DOHH2 (cell line): ENCODE measurements around the gene KLHDC4.

Experiments used
- H3F3A ChIP-seq: fragments of 200-600 bp; sonication (generic), shearing (Covaris generic); 2 replicates; pipeline ENCODE4 v1.6.0; 2016; ENCODE audit warnings: antibody characterized with exemption, mild to moderate bottlenecking; ENCODE audit not compliant: control insufficient read depth, insufficient read depth
- H3K27ac ChIP-seq: fragments of 200-600 bp; sonication (generic); 2 replicates; pipeline ENCODE4 v1.5.1; 2014; ENCODE audit warnings: low read depth, mild to moderate bottlenecking, low read length, moderate library complexity
- H3K27me3 ChIP-seq: fragments of 200-600 bp; sonication (generic); 2 replicates; pipeline ENCODE4 v1.6.1; 2014; ENCODE audit warnings: mild to moderate bottlenecking, low read length, mixed read lengths; ENCODE audit not compliant: control insufficient read depth
- H3K36me3 ChIP-seq: fragments of 200-600 bp; sonication (generic); 2 replicates; pipeline ENCODE4 v1.6.1; 2014; ENCODE audit warnings: mild to moderate bottlenecking, low read length, moderate library complexity, mixed read lengths; ENCODE audit not compliant: control insufficient read depth
- H3K4me1 ChIP-seq: fragments of 200-600 bp; sonication (generic); 2 replicates; pipeline ENCODE4 v1.6.1; 2014; ENCODE audit warnings: mild to moderate bottlenecking, low read length, mixed read lengths; ENCODE audit not compliant: control insufficient read depth
- H3K4me2 ChIP-seq: fragments of 200-600 bp; sonication (generic); 2 replicates; pipeline ENCODE4 v1.6.0; 2014; ENCODE audit warnings: mild to moderate bottlenecking, low read length, moderate library complexity
- H3K4me3 ChIP-seq: fragments of 200-600 bp; sonication (generic); 2 replicates; pipeline ENCODE4 v1.5.1; 2014; ENCODE audit warnings: mild to moderate bottlenecking, low read length, mixed read lengths
- H3K79me2 ChIP-seq: fragments of 200-600 bp; sonication (generic); 2 replicates; pipeline ENCODE4 v1.6.1; 2014; ENCODE audit warnings: mild to moderate bottlenecking, low read length, mixed read lengths; ENCODE audit not compliant: control insufficient read depth
- H3K9me2 ChIP-seq: fragments of 200-600 bp; sonication (generic); replicated peaks from 2 replicates; pipeline ENCODE4 v1.6.1; 2014; ENCODE audit warnings: mild to moderate bottlenecking, low read length, mixed read lengths; ENCODE audit not compliant: control insufficient read depth
- H3K9me3 ChIP-seq: fragments of 200-600 bp; sonication (generic); 2 replicates; pipeline ENCODE4 v1.6.1; 2014; ENCODE audit warnings: antibody characterized with exemption, low read length, mixed read lengths; ENCODE audit not compliant: control insufficient read depth, insufficient read depth
- H4K20me1 ChIP-seq: fragments of 200-600 bp; sonication (generic); 2 replicates; pipeline ENCODE4 v1.6.0; 2014; ENCODE audit warnings: low read depth, mild to moderate bottlenecking, antibody characterized with exemption, low read length, moderate library complexity; ENCODE audit not compliant: control insufficient read depth, insufficient read depth
- EZH2phosphoT487 ChIP-seq: fragments of 200-600 bp; sonication (generic); IDR thresholded peaks from 2 replicates; pipeline ENCODE4 v1.6.1; 2017; ENCODE audit warnings: borderline replicate concordance, mild to moderate bottlenecking, antibody characterized with exemption, low read length, moderate library complexity, mixed read lengths
- TF ChIP-seq, protein P1 (sequence below): fragments of 200-600 bp; sonication (generic); IDR thresholded peaks from one replicate; pipeline ENCODE4 v1.5.1; 2014; ENCODE audit warnings: antibody characterized with exemption, mild to moderate bottlenecking, low read depth, low read length; ENCODE audit not compliant: poor library complexity, severe bottlenecking

Gene KLHDC4

DNA sequence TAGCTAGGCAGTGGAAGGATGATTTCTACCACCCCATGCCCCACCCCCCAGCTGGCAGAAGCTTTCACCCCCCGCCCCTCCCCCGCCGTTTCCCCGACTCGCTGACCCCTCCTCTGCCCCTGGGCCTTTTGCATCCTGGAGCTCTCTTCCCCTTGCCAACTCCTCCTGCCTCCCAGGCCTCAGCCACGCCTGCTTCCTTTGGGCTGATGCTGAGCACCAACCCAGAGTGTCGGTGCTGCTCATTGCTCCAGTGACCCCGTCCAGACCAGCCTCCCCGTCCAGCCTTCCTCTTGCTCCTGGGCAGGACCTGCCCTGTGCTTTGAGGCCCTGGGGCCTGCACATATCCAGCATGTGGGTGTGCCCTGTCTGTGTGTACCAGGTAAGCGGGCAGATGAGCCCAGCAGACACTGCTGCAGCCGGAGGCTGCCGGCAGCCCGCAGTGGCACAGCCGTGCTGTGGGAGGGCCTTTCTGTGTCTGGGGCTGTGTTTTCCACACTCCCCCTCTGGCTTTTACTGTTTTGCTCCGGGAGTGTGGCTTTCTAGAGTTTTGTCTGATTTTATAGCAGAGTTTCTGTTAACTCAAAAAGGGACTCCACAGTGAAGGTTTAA lies 90.6 kb downstream of the KLHDC4 start:
- H3K9me3 ChIP-seq: no peaks in the 10 kb centered on the region
- H3K4me2 ChIP-seq: no peak overlapping the region

DNA sequence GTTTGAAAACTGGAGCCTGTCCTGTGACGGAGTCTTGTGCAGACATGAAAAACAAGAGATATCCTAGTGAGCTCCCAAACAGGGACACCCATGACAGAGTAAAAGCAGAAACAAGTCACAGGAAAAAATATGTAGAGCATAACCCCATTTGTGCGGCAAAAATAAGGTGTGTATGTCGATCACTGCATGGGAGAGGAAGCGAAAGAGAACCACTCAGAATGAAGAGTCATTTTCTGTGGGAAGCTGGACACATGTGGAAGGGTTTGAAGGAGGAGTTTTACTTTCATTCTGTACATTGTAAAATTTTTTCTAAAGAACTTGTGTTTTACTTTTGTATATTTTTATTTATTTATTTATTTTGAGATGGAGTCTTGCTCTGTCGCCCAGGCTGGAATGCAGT lies 91.4 kb downstream of the KLHDC4 start:
- H3K4me1 ChIP-seq: peaks cover 7% of the 10 kb centered on the region
- no peaks in the 10 kb centered on the region for H3F3A ChIP-seq
- H3K4me2 ChIP-seq: no peak overlapping the region
- H3K36me3 ChIP-seq: no peaks in the 10 kb centered on the region
- H4K20me1 ChIP-seq: no peaks in the 10 kb centered on the region
- H3K27me3 ChIP-seq: no peaks in the 10 kb centered on the region
- no peak for TF ChIP-seq EZH2phosphoT487
- TF ChIP-seq, protein P1, sequence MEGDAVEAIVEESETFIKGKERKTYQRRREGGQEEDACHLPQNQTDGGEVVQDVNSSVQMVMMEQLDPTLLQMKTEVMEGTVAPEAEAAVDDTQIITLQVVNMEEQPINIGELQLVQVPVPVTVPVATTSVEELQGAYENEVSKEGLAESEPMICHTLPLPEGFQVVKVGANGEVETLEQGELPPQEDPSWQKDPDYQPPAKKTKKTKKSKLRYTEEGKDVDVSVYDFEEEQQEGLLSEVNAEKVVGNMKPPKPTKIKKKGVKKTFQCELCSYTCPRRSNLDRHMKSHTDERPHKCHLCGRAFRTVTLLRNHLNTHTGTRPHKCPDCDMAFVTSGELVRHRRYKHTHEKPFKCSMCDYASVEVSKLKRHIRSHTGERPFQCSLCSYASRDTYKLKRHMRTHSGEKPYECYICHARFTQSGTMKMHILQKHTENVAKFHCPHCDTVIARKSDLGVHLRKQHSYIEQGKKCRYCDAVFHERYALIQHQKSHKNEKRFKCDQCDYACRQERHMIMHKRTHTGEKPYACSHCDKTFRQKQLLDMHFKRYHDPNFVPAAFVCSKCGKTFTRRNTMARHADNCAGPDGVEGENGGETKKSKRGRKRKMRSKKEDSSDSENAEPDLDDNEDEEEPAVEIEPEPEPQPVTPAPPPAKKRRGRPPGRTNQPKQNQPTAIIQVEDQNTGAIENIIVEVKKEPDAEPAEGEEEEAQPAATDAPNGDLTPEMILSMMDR: no peak
- H3K79me2 ChIP-seq: no peaks in the 10 kb centered on the region
- H3K4me3 ChIP-seq: no peak overlapping the region
- no peaks in the 10 kb centered on the region for H3K9me3 ChIP-seq
- no peak overlapping the region for H3K27ac ChIP-seq
- H3K9me2 ChIP-seq: no peaks in the 10 kb centered on the region

More for the DNA sequence above, 90.6 kb downstream of the KLHDC4 start:
- Histone ChIP-seq H3K9me2 (no peaks in the 10 kb centered on the region), H3K27me3 (no peaks in the 10 kb centered on the region), H3K79me2 (no peaks in the 10 kb centered on the region), H4K20me1 (no peaks in the 10 kb centered on the region), H3K4me3 (no peak overlapping the region), H3F3A (no peaks in the 10 kb centered on the region), H3K4me1 (peaks cover 7% of the 10 kb centered on the region), H3K36me3 (no peaks in the 10 kb centered on the region), H3K27ac (no peak overlapping the region)
- TF ChIP-seq, protein P1: no peak
- no peak for TF ChIP-seq EZH2phosphoT487

DNA sequence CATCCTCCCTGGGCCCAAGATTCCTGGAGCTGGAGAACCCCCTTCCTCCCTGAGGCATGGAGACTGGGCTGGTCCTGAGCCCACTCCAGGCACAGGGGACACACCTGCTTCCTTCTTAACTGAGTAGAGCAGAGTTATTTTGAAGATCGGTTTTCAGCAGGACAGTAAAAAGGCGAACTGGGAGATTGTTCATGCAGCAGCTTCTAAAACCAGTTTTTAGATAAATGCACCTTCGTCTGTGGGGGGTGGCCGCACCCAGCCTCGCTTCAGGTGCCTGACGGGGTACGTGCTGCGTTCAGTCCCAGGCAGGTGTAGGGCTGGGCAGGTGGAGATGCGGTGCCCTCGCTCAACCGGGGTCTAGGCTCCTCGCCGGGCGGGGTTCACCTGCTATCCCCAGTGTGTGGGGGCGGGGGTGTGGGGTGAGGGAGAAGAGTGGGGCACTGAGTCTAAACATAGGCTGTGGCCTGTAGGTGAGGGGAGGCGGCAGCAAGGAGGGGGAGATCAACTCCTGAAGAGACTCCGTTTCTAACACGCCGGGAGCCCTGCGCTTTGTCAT lies 94.0 kb downstream of the KLHDC4 start:
- Histone ChIP-seq H4K20me1 (no peaks in the 10 kb centered on the region), H3K36me3 (no peaks in the 10 kb centered on the region), H3K4me1 (peaks cover 7% of the 10 kb centered on the region), H3K9me2 (no peaks in the 10 kb centered on the region), H3F3A (no peaks in the 10 kb centered on the region), H3K4me3 (no peak overlapping the region), H3K27me3 (no peaks in the 10 kb centered on the region), H3K9me3 (no peaks in the 10 kb centered on the region), H3K79me2 (no peaks in the 10 kb centered on the region), H3K27ac (no peak overlapping the region), H3K4me2 (no peak overlapping the region)
- TF ChIP-seq EZH2phosphoT487: no peak
- TF ChIP-seq, protein P1: no peak
